SIG-M5 (cell line): Measurements from ENCODE around the gene MCEMP1.
"Not testable (repeated sequence)": the region's sequence is repeated elsewhere in the genome, so short reads cannot be mapped to it uniquely, and the experiment has no call there.

ENCODE experiments used
- DNase-seq: peaks from one replicate; lab custom pipeline; 2025; lab: John Stamatoyannopoulos, UW

MCEMP1 gene

DNA sequence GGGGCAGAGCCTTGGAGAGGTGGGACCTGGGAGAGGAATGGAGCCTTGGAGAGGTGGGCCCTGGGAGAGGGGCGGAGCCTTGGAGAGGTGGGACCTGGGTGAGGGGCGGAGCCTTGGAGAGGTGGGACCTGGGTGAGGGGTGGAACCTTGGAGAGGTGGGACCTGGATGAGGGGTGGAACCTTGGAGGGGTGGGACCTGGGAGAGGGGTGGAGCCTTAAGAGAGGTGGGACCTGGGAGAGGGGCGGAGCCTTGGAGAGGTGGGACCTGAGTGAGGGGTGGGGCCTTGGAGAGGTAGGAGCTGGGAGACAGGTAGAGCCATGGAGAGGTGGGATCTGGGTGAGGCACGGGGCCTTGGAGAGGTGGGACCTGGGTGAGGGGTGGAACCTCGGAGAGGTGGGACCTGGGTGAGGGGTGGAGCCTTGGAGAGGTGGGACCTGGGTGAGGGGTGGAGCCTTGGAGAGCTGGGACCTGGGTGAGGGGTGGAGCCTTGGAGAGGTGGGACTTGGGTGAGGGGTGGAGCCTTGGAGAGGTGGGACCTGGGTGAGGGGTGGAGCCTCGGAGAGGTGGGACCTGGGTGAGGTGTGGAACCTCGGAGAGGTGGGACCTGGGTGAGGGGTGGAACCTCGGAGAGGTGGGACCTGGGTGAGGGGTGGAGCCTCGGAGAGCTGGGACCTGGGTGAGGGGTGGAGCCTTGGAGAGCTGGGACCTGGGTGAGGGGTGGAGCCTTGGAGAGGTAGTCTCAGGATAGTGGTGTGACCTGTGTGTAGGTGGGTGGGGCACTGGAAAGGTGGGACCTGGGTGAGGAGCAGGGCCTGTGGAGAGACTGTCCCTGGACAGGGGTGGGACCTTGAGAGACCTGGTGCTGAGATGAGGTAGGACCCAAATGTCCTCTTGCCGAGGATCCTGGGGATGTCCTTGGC, 33.0 kb upstream of the MCEMP1 start:
- not testable (repeated sequence) for DNase-seq

GRCh38 chr19:7644550-7644877, 32.4 kb upstream of the MCEMP1 start:
- no peak for DNase-seq

- DNase-seq, result no peak
Measured at GRCh38 chr19:7645163-7645562, 31.7 kb upstream of the MCEMP1 start.

DNA sequence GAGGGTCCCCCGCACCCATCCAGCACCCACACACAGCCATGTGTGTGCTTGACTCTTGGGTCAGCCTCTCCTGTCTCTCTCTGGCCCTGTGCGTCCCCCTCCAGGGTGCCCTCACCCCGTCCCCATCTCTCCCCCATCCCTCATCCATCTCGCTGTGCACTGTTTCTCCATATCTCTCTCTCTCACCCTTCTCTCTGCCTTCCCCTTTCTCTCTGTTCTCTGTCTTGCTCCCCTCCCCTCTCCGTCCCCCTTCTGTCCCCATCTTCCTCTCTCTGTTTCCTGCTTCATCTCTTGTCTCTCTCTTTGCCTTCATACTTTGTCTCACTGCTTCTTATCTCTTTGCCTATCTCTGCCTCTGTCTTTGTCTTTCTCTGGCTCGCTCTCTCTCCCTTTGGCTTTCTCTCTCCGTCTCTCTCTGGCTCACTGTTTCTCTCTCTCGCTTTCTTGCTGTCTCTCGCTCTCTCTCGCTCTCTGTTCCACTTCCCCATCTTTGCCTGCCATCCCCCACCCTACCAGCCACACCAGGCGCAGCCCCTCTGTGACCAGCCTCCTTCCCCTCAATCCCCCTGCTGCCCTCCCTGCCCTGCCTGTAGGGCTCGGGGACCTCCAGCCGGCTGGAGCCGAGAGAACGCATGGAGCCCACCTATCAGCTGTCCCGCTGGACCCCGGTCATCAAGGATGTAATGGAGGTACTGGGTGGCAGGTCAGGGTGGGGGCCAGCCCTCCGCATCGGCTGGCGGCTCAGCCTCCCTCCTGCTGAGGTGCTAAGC, 31.0 kb upstream of the MCEMP1 start:
- no peak for DNase-seq

GRCh38 chr19:7646426-7646700, 30.5 kb upstream of the MCEMP1 start:
- DNase-seq, result no peak

GRCh38 chr19:7647156-7647555, 29.7 kb upstream of the MCEMP1 start:
- DNase-seq, result no peak

GRCh38 chr19:7648265-7649014, 28.4 kb upstream of the MCEMP1 start:
- DNase-seq, result no peak

DNA sequence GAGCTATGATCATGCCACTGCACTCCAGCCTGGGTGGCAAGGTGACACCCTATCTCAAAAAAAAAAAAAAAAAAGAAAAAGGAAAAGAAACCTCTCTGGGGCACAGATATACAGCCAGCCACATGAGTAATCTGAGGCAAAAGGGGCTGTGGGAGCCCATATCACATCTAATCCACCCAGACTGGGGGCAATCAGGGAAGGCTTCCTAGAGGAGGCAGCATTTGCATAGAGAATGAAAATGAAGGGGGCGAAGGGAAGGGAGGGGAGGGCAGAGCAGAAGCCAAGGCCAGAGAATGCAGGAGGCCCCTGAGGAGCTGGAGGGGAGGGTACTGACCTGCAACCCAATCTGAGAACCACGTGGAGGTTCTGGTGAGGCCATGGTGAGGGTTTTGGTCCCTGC, 26.7 kb upstream of the MCEMP1 start:
- no peak for DNase-seq

DNA sequence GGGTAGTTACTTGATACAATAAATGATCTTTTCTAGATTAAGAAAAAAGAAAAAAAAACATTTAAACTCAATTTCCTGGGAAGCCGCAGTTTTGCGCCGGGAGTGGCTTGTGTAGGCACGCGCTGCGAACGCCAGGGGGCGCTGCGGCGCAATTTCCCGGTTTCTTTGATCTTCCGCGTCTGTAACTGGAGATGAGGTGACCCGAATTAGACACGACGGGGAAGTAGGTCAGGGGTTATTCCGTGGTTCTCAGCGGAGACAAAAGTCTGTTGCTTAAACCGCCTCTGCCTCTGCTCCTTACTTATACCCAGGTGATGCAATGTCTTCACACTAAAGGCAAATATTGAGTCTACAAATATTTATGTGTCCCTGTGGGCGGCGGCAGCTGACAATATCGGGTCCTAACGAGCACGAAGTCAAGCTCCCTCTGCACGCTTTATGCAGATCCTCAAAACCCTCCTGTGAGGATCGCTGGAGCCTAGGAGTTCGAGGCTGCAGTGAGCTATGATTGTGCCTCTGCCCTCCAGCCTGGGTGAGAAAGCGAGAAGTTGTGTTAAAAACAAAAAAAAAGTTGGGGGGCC, 24.7 kb upstream of the MCEMP1 start:
- peak; percentile 97 for DNase-seq

DNA sequence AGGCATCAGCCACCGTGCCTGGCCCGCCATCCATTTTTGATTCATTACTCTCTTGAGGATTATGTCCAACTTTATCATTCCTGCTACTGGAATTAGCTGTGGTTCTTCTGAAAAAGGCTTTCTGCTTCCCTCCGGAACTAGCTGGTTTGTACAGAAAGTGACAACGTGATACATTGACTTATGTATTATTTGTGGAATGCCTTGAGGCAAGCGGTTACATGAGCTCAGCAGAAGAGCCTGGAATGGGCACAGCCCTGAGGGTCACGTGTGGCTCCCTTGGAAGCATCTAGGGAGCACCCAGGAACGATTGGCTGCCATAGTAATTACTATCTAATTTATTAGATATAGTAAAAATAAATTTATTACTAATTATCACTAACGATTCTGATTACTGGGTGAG, 22.5 kb upstream of the MCEMP1 start:
- DNase-seq, result no peak

GRCh38 chr19:7655581-7655980, 21.3 kb upstream of the MCEMP1 start:
- peak; percentile 71 for DNase-seq

DNA sequence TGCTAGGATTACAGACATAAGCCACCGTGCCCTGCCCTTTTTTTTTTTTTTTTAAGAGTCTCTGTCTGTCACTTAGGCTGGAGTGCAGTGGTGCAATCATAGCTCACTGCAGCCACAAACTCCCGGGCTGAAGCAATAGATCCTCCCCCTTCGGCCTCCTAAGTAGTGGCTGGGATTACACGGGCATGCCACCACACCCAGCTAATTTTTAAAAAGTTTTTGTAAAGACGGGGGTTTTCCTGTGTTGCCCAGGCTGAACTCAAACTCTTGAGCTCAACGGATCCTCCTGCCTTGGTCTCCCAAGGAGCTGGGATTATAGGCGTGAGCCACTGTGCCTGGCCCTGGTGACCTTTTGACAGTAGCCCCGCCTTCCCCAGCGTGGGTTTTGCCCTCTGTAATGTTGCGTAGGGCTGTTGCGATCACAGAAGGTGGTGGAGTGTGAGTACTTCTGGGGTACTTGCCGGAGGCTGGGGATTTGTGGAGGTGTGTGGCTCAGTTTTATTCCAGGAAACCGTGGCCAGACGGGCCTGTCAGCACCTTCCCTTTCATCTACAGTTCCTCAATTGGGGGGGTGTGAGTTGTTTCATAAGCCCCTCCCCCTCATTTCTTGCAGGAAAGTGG, 19.6 kb upstream of the MCEMP1 start:
- peak; percentile 56 for DNase-seq

GRCh38 chr19:7658219-7658686, 18.6 kb upstream of the MCEMP1 start:
- no peak for DNase-seq

- DNase-seq, result no peak
Measured at GRCh38 chr19:7661744-7662538, 14.9 kb upstream of the MCEMP1 start.

- no peak for DNase-seq
Measured at GRCh38 chr19:7662657-7663056, 14.2 kb upstream of the MCEMP1 start.

DNA sequence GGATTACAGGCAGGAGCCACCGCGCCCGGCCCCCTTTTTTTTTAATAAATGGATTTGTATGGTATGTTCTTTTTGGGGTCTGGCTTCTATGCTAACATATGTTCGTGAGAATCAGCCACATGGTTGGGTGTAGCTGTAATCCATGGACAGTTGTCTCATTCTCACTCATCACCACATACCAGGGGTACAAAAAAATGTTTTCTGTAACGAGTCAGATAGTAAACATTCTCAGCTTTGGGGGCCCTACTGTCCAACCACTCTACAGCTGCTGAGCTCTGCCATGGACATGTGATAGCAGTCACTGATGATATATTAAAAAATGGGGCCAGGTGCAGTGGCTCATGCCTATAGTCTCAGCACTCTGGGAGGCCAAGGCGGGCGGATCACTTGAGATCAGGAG, 13.2 kb upstream of the MCEMP1 start:
- DNase-seq, result no peak

GRCh38 chr19:7665076-7665475, 11.8 kb upstream of the MCEMP1 start:
- no peak for DNase-seq

GRCh38 chr19:7668842-7669241, 8.0 kb upstream of the MCEMP1 start, which contains the start of gene RETN:
TSS of gene RETN (plus strand) at chr19:7669049. CDS start at chr19:7669327, 278 bp downstream.
- DNase-seq, result no peak

- DNase-seq, result no peak
Measured at GRCh38 chr19:7669641-7670040, 7.2 kb upstream of the MCEMP1 start.

DNA sequence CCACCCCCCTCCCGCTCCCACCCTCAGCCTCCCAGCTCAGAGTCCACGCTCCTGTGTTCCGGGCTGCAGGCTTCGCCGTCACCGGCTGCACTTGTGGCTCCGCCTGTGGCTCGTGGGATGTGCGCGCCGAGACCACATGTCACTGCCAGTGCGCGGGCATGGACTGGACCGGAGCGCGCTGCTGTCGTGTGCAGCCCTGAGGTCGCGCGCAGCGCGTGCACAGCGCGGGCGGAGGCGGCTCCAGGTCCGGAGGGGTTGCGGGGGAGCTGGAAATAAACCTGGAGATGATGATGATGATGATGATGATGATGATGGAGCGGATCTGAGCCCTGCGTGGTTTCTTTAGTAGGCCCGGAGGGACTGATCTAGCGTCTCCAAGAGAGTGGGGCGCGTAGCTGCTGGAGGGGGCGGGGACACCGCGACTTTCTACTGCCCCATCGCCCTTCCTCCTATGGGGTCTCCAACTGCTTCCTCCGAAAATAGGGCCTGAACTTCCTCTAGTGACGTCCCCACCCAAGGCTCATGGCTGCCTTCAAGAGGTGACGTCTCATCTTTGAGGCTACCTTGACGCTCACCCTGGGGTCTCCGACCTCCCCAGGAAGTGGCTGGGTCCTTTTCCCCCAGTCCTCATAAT, 6.6 kb upstream of the MCEMP1 start:
- DNase-seq, result no peak
